ENCODE data around the gene ZNF787. TPM values are rescaled to one million over a fixed set of nuclear protein-coding genes. Genes with fewer than 3 reads are reported as not detected.

ZNF787 gene
- total and polyA plus RNA-seq, 2 of the 8 experiments (the other 6 are each of a cell fraction or from before 2014, with no cell fraction given): 19.7 to 56.0 TPM

- TF ChIP-seq KDM4A (IDR thresholded peaks at IDR 0.05; ENCODE audit: low read depth, low read length, severe bottlenecking) (no peak), E2F6 (IDR thresholded peaks at IDR 0.05) (peak; percentile 55; the same call in 1 of the 2 replicates), POU5F1 (IDR thresholded peaks at IDR 0.05; ENCODE audit: low read depth, low read length) (no peak), TBP (IDR thresholded peaks at IDR 0.05; ENCODE audit: low read depth, low read length) (no peak), SP4 (IDR thresholded peaks at IDR 0.05; ENCODE audit: low read length) (no peak), SUZ12 (IDR thresholded peaks at IDR 0.05; ENCODE audit: low read length) (no peak)
These were observed 6.1 kb upstream of the ZNF787 start (continued) for GRCh38 chr19:56126983-56127780.

All from H1 (cell line).